ENCODE data around the gene C1QTNF2. TPM values are rescaled to one million over a fixed set of nuclear protein-coding genes. Genes with fewer than 3 reads are reported as not detected.

The C1QTNF2 gene
- total and polyA plus RNA-seq, 2 of the 13 experiments (the other 11 are each of a cell fraction or from before 2014, with no cell fraction given), result not detected

GRCh38 chr5:160369990-160370712 is at the start of gene C1QTNF2 (continued):
- TF ChIP-seq UBTF (CRISPR knock-in tag; IDR thresholded peaks at IDR 0.05), result peak; percentile 20; the same call in 1 of the 2 replicates
- no peak for TF ChIP-seq HOXA5 (CRISPR knock-in tag; IDR thresholded peaks at IDR 0.05)
- no peak for TF ChIP-seq ZNF652 (CRISPR knock-in tag; IDR thresholded peaks at IDR 0.05; ENCODE audit: borderline replicate concordance, low read depth)
- TF ChIP-seq NPAS2 (CRISPR knock-in tag; IDR thresholded peaks at IDR 0.05; ENCODE audit: borderline replicate concordance), result no peak
- TF ChIP-seq, protein P1, sequence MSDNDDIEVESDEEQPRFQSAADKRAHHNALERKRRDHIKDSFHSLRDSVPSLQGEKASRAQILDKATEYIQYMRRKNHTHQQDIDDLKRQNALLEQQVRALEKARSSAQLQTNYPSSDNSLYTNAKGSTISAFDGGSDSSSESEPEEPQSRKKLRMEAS (IDR thresholded peaks at IDR 0.05), result peak; percentile 54
- TF ChIP-seq ZNF263 (CRISPR knock-in tag; IDR thresholded peaks at IDR 0.05), result peak; percentile 85
- TF ChIP-seq, protein P2, sequence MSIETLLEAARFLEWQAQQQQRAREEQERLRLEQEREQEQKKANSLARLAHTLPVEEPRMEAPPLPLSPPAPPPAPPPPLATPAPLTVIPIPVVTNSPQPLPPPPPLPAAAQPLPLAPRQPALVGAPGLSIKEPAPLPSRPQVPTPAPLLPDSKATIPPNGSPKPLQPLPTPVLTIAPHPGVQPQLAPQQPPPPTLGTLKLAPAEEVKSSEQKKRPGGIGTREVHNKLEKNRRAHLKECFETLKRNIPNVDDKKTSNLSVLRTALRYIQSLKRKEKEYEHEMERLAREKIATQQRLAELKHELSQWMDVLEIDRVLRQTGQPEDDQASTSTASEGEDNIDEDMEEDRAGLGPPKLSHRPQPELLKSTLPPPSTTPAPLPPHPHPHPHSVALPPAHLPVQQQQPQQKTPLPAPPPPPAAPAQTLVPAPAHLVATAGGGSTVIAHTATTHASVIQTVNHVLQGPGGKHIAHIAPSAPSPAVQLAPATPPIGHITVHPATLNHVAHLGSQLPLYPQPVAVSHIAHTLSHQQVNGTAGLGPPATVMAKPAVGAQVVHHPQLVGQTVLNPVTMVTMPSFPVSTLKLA (IDR thresholded peaks at IDR 0.05), result no peak
- TF ChIP-seq PCBP1 (IDR thresholded peaks at IDR 0.05; ENCODE audit: borderline replicate concordance, low read depth, low read length), result no peak
- no peak for TF ChIP-seq NCOA5 (CRISPR knock-in tag; IDR thresholded peaks at IDR 0.05)
- TF ChIP-seq MAFG (CRISPR knock-in tag; IDR thresholded peaks at IDR 0.05), result no peak
- TF ChIP-seq MZF1 (CRISPR knock-in tag; IDR thresholded peaks at IDR 0.05; ENCODE audit: borderline replicate concordance), result no peak
- TF ChIP-seq, protein P3, sequence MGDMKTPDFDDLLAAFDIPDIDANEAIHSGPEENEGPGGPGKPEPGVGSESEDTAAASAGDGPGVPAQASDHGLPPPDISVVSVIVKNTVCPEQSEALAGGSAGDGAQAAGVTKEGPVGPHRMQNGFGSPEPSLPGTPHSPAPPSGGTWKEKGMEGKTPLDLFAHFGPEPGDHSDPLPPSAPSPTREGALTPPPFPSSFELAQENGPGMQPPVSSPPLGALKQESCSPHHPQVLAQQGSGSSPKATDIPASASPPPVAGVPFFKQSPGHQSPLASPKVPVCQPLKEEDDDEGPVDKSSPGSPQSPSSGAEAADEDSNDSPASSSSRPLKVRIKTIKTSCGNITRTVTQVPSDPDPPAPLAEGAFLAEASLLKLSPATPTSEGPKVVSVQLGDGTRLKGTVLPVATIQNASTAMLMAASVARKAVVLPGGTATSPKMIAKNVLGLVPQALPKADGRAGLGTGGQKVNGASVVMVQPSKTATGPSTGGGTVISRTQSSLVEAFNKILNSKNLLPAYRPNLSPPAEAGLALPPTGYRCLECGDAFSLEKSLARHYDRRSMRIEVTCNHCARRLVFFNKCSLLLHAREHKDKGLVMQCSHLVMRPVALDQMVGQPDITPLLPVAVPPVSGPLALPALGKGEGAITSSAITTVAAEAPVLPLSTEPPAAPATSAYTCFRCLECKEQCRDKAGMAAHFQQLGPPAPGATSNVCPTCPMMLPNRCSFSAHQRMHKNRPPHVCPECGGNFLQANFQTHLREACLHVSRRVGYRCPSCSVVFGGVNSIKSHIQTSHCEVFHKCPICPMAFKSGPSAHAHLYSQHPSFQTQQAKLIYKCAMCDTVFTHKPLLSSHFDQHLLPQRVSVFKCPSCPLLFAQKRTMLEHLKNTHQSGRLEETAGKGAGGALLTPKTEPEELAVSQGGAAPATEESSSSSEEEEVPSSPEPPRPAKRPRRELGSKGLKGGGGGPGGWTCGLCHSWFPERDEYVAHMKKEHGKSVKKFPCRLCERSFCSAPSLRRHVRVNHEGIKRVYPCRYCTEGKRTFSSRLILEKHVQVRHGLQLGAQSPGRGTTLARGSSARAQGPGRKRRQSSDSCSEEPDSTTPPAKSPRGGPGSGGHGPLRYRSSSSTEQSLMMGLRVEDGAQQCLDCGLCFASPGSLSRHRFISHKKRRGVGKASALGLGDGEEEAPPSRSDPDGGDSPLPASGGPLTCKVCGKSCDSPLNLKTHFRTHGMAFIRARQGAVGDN (CRISPR knock-in tag; IDR thresholded peaks at IDR 0.05), result peak; percentile 38
- peak; percentile 40; the same call in 1 of the 2 replicates for TF ChIP-seq TFDP1 (CRISPR knock-in tag; IDR thresholded peaks at IDR 0.05; ENCODE audit: borderline replicate concordance)
